ENCODE measurements around the gene CAMP. TPM values are rescaled to one million over a fixed set of nuclear protein-coding genes. Genes with fewer than 3 reads are reported as not detected.

The CAMP gene
- total and polyA plus RNA-seq, 2 of the 13 experiments (the other 11 are each of a cell fraction or from before 2014, with no cell fraction given) = not detected

- no peak for TF ChIP-seq ZNF609 (CRISPR knock-in tag; IDR thresholded peaks at IDR 0.05; ENCODE audit: borderline replicate concordance)
- TF ChIP-seq ZNF564 (CRISPR knock-in tag; IDR thresholded peaks at IDR 0.05) = peak; percentile 36; the same call in 1 of the 2 replicates
- TF ChIP-seq ATF7-NPFF (CRISPR knock-in tag; IDR thresholded peaks at IDR 0.05; ENCODE audit: low read depth) = peak; percentile 60; the same call in 1 of the 2 replicates
- peak; percentile 35; the same call in 1 of the 2 replicates for TF ChIP-seq HOXA3 (CRISPR knock-in tag; IDR thresholded peaks at IDR 0.05)
- peak; percentile 83 for TF ChIP-seq HCFC1 (IDR thresholded peaks at IDR 0.05; ENCODE audit: low read depth, low read length)
- TF ChIP-seq ZNF546 (CRISPR knock-in tag; conservative IDR thresholded peaks at IDR 0.05) = 0 out of 2 replicates have a peak, but pooled peaks have one; percentile 38
- peak; percentile 88 for TF ChIP-seq ZNF709 (CRISPR knock-in tag; IDR thresholded peaks at IDR 0.05)
- TF ChIP-seq ZNF780A (CRISPR knock-in tag; IDR thresholded peaks at IDR 0.05) = no peak
- 0 out of 2 replicates have a peak, but pooled peaks have one; percentile 13 for TF ChIP-seq MEF2D (CRISPR knock-in tag; IDR thresholded peaks at IDR 0.05)
- TF ChIP-seq AHDC1 (CRISPR knock-in tag; IDR thresholded peaks at IDR 0.05; ENCODE audit: borderline replicate concordance) = 0 out of 2 replicates have a peak, but pooled peaks have one; percentile 32
- TF ChIP-seq RFX5 (IDR thresholded peaks at IDR 0.05; ENCODE audit: low read depth, low read length) = no peak
- TF ChIP-seq ZBTB42 (CRISPR knock-in tag; IDR thresholded peaks at IDR 0.05) = 0 out of 2 replicates have a peak, but pooled peaks have one; percentile 50
- 0 out of 2 replicates have a peak, but pooled peaks have one; percentile 13 for TF ChIP-seq SIX4 (CRISPR knock-in tag; IDR thresholded peaks at IDR 0.05)
- TF ChIP-seq ZSCAN12 (CRISPR knock-in tag; IDR thresholded peaks at IDR 0.05) = 0 out of 2 replicates have a peak, but pooled peaks have one; percentile 25
- TF ChIP-seq NRL (CRISPR knock-in tag; IDR thresholded peaks at IDR 0.05; ENCODE audit: borderline replicate concordance) = peak; percentile 33; the same call in 1 of the 2 replicates
Measured at GRCh38 chr3:48188266-48189201, 34.8 kb upstream of the CAMP start, which contains the start of gene CDC25A (continued).

Measured in HepG2 (cell line).